ENCODE measurements around the gene TUBGCP2.
A peak's percentile ranks its signal among the peaks of the same experiment; 100 is the strongest.

TUBGCP2 gene, protein sequence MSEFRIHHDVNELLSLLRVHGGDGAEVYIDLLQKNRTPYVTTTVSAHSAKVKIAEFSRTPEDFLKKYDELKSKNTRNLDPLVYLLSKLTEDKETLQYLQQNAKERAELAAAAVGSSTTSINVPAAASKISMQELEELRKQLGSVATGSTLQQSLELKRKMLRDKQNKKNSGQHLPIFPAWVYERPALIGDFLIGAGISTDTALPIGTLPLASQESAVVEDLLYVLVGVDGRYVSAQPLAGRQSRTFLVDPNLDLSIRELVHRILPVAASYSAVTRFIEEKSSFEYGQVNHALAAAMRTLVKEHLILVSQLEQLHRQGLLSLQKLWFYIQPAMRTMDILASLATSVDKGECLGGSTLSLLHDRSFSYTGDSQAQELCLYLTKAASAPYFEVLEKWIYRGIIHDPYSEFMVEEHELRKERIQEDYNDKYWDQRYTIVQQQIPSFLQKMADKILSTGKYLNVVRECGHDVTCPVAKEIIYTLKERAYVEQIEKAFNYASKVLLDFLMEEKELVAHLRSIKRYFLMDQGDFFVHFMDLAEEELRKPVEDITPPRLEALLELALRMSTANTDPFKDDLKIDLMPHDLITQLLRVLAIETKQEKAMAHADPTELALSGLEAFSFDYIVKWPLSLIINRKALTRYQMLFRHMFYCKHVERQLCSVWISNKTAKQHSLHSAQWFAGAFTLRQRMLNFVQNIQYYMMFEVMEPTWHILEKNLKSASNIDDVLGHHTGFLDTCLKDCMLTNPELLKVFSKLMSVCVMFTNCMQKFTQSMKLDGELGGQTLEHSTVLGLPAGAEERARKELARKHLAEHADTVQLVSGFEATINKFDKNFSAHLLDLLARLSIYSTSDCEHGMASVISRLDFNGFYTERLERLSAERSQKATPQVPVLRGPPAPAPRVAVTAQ

GRCh38 chr10:133308421-133309099 lies at the start of gene TUBGCP2, which contains the start of gene ZNF511:
TSS of gene TUBGCP2 (minus strand) at chr10:133308872. CDS start at chr10:133302941, 5,931 bp downstream.
TSS of gene ZNF511 (plus strand) at chr10:133308914. CDS start at chr10:133308944, 30 bp downstream.
- peak; percentile 37 for DNase-seq

- DNase-seq = no peak
These were observed 48.9 kb upstream of the TUBGCP2 start, which contains the start of gene FUOM for GRCh38 chr10:133357285-133358161. TSS of gene FUOM (minus strand) at chr10:133358019. CDS start at chr10:133358007, 12 bp downstream.

DNA sequence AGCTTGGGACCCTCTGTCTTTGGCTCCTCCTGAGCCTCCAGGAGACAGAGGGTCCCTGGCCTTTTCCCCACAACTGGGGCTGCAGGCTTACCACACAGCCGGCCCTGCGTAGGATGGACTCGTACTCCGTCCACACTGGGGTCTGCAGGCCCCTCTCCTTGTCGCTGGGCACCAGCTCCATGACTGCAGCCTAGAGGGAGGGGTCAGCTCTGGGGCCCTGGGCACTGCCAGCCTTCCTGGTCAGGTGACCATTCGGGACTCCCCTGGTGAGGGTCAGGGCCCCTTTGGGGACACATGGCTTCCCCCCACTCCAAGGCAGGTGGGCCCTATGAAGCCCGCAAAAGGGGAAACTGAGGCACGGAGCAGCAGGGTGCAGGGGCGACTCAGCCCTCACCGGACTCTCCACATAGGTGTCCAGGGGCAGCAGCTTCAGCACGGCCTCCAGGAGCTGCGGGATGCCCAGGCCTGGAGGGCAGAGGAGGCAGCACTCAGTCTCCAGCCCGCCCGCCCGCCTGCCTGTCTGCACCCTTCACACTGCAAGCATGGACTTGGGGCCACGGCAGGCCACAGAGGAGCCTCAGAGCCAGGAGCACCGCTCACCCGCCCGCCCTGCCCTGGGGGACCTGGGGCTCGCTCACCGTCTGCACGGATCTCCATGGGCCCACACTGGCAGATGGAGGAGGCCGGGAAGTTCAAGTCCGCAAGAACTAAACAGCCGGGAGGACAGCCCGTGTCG lies 48.0 kb upstream of the TUBGCP2 start:
- no peak for DNase-seq

- no peak for DNase-seq
These were observed 47.3 kb upstream of the TUBGCP2 start for GRCh38 chr10:133355991-133356390.

DNA sequence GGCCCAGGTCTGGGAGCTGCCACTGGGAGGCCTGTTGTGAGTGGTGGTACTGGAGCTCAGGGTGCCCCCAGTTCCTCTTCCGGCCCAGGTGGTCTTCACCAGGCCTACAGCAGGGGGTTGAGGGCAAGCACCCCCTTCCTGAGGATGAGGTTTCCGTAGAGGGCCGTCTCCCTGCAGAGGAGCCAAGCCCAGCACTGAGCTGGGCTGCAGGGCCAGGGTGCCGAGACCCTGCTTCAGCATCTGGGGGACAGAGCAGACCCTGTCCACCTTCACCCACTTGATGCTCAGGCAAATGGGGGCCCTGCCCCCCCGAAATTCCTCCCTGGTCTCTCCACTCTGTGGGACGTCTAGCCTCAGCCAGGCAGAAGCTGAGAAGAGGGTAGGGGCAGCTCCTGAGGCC lies 46.6 kb upstream of the TUBGCP2 start:
- no peak for DNase-seq

DNA sequence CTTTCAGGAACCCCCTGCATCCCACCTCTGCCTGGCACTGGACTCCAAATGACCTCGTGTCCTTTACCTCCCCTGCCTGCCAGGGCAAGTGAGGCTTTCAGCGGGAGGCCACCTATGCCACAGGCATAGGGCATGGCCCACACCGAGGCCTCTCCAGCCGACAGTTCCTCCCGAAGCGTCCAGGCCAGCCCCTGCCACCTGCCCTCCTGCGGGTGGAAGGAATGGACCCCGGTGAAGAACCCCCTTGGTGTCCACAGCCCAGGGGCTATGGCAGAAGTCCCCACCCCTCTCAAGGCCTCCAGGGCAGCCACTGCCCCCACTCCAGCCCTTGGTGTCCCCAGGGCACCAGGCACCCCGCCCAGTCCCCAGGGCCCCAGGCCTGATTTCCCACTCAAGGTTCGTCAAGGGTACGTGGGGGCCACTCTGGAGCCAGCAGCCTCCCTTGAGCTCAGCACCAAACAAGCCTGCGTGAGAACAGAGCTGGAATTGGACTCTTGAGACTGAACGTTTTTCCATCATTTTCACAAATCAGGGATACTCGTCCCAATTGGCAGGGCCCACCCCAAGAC lies 46.1 kb upstream of the TUBGCP2 start:
- no peak for DNase-seq

DNA sequence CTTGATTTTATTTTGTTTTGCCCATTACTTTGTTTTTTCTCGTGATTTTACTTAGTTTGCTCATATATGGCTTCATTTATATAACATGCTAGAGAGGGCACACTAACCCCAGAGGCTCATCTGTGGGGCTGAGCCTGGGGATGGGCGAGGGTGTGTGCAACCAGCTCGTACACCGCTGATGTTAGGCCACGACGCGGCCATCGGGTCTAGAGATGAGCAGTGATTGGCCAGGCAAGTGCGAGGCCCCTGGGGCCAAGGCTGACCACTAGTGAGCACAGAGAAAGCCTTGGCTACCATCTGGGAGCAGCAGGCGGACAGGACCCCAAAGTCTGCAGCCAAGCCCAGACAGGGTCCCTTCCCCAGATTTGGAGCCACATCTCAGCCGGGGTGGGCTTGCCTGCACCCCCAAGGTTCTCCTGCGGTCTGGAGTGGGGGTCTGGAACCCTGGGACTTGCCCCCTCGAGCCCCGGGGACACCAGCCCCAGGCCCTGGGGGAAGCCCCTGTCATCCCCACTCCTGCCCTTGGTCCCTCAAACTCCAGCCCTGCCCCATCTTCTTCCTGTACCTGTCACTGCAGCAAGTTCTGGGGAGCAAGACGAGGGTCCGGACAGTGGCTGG lies 45.4 kb upstream of the TUBGCP2 start:
- DNase-seq = no peak

DNA sequence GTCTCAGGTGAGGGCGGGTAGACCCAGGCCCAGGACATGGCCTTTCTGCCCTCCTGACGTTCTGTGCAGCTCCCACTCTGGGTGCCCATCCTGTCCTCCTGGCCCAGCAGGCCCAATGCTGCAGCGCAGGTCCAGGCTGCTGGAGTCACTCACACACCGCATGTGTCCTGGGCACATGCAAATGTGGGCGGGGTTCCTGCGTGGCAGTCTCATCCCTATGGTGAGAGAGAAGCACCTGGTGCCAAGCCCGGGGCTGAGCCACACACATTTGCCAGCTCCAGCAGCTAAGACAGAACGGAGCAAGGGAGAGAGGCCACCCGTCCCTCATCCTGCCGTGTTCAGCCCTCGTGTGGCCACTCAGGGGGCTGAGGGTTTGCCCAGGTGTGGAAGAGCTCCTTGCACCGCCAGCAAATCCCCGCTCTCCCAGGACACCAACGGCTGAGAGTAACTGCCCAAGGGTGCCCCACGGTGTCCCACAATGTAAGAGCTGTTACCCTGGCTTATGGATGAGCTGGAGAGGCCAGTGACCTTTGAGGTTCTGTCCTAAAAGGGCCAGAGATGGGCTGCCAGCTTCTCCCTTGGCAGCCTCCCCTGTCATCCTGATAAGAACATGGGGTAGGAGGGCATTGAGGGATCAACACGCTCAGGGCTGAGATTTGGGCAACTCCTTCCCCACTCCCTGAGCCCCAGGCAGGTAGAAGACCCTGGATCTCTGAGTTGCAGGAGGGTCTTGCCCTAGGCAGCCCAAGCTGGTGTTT lies 44.7 kb upstream of the TUBGCP2 start:
- no peak for DNase-seq

DNA sequence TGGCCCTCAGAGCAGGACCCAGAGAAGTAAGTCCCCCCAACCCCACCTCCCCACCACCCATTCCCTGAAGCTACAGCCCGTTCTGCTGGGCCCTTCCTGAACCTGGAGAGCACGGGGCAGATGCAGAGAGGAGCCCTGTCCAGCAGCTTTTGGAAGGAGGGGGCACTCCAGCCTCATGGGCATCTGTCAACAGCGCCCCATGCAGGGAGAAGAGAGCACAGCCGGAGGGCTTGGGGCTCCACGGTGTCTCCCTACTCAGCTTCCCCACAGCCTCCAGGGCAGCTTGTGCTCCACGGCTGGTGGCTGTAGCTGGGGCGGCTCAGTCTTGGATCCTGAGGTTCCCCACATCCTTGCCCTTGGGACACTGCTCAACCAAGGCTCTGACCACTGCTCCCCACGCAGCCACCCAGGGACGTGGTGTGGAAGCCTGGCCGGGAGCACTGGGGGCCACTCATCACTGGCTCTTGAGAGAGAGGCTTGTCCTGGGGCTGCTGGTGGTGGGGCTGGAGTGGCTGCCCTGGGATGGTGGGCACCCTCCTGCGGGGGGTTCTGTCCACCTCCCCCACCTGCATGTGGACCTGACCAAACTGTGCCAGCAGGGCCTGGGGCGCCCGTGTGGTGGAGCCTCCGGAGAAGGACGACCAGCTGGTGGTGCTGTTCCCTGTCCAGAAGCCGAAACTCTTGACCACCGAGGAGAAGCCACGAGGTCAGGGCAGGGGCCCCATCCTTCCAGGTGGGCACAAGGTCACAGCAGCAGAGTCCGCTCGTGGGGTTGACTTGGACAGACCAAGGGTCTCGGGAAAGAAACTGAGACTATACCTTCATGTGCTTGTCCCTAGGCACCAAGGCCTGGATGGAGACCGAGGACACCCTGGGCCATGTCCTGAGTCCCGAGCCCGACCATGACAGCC lies 43.0 kb upstream of the TUBGCP2 start:
- DNase-seq = no peak

GRCh38 chr10:133350950-133351329 lies 42.3 kb upstream of the TUBGCP2 start:
- DNase-seq = no peak

DNA sequence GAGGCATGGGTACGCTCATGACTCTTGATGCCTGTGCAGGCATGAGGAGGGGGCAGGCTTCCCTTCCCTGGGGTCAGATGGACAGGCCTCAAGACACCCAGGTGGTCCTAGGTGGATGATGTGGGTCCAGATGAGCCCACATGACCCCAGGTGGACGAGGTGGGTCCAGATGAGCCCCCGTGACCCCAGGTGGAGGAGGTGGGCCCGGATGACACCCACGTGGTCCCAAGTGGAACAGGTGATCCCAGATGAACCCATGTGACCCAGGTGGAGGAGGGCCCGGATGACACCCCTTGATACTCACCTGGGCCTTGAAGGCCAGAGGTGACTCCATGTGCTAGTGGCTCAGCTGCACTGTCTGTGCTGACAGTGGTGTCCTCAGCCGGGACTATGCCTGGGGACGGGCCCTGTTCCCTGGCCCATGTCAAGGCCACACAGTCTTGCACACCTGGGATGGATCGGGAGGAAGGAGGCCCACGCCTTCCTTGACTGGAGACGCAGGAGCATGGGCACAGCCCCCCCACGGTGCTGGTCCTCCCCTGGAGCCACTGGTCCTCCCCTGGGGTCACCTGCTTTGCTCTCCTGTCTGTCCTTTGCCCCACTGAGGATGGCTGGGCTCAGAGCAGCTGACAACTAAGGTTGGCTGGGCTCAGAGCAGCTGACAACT lies 41.7 kb upstream of the TUBGCP2 start:
- no peak for DNase-seq

- DNase-seq = no peak
These were observed 40.9 kb upstream of the TUBGCP2 start for GRCh38 chr10:133349577-133350011.

GRCh38 chr10:133349160-133349568 lies 40.5 kb upstream of the TUBGCP2 start:
- no peak for DNase-seq

DNA sequence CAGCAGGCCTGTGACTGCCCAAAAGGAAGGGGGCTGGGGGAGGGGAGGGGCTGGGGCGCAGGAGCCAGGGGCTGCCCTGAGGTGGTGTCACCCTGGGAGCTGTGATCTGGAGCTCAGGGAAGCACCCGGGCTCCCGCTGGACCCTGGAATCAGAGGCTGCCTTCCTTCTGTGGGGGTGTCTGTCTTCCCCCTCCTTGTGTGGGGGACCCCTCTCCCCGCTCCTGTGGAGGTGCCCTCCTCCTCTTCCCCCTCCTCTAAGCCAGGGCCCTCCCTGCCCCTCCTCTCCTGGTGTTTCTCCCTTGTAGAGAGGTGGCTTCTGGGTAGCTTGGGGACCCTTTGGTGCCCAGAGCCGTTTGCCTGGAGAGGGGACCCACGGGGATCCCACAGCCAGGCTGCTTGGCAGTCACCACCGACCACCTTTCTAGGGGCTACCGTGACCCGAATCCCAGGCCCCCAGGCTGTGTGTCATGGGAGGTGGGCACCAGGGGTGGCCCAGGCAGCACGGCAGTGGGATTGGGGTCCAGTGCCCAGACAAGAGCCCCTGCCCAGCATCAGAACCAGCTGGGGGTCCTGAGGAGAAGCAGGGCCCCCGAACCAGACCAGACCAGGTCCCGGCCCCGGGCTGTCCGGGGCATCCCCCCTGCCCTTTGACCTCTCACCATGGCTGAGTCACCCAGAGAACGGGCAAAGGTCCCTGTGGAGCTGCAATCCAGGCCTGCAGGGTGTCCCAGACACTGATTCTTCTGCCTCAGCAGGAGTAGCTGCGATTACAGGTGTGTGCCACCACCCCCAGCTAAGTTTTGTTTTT lies 39.2 kb upstream of the TUBGCP2 start:
- no peak for DNase-seq

DNA sequence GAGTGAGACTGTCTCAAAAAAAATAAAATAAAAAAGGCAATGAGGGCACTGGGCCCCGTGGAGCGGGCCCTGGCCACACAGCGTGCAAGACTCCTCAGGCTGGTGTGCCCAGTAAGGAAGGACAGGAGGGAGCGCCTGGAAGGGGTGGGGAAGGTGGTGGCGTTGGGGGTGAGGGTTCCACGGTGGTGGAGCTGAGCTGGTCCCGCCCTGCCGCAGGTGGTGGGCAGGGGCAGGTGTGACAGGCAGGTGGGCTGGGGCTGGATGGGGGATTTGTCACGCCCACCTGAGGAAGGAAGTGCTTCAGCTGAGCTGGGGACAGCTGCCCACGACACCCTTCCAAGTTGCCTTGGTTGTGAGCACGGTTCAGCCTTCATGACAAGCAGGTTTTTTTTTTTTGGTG lies 37.7 kb upstream of the TUBGCP2 start:
- no peak for DNase-seq

- DNase-seq = no peak
These were observed 35.6 kb upstream of the TUBGCP2 start for GRCh38 chr10:133344236-133344635.

DNA sequence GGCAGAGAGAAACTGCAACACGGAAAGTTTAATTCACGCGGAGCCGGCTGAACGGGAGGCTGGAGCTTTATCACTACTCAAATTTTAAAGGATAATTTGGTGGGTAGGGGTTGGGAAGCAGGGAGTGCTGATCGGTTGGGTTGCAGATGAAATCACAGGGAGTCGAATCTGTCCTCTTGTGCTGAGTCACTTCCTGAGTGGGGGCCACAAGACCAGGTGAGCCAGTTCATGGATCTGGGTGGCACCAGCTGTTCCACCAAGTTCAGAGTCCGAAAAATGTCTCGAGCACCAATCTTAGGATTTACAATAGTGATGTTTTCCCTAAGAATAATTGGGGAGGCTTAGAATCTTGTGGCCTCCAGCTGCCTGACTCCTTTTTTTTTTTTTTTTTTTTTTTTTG lies 34.9 kb upstream of the TUBGCP2 start:
- DNase-seq = no peak

All from NCI-H446 treated with DMSO at 0.1 percent for 48 hours (cell line).